HG02885 (cell line): ENCODE measurements around the gene ULK3.
"Not testable (repeated sequence)": the region's sequence is repeated elsewhere in the genome, so short reads cannot be mapped to it uniquely, and the experiment has no call there.

ENCODE experiments used
- ATAC-seq: cut with Tn5 transposase; IDR thresholded peaks from one replicate; pipeline ENCODE4 v1.9.1; 2021; ENCODE audit warnings: mild to moderate bottlenecking; ENCODE audit not compliant: unreplicated experiment, poor library complexity

Gene ULK3

GRCh38 chr15:74842581-74843444, at the start of gene ULK3:
ULK3 (minus strand) TSS chr15:74843156; CDS start chr15:74843105, 51 bp downstream.
- peak; percentile 85 for ATAC-seq

- ATAC-seq, result no peak
Measured at GRCh38 chr15:74892313-74892712, 49.4 kb upstream of the ULK3 start.

- no peak for ATAC-seq
Measured at GRCh38 chr15:74891469-74891868, 48.5 kb upstream of the ULK3 start.

GRCh38 chr15:74890665-74890960, 47.7 kb upstream of the ULK3 start:
- ATAC-seq, result no peak

- ATAC-seq, result peak; percentile 96
Measured at GRCh38 chr15:74889883-74890664, 47.1 kb upstream of the ULK3 start, which contains the start of gene MPI. MPI (plus strand) TSS chr15:74890042; CDS start chr15:74890074, 32 bp downstream.

- ATAC-seq, result peak; percentile 5
Measured at GRCh38 chr15:74889390-74889882, 46.5 kb upstream of the ULK3 start.

GRCh38 chr15:74888716-74889115, 45.8 kb upstream of the ULK3 start:
- ATAC-seq, result no peak

- ATAC-seq, result not testable (repeated sequence)
Measured at GRCh38 chr15:74887537-74888193, 44.7 kb upstream of the ULK3 start.

- no peak for ATAC-seq
Measured at GRCh38 chr15:74885461-74885860, 42.5 kb upstream of the ULK3 start.

- ATAC-seq, result no peak
Measured at GRCh38 chr15:74884428-74885223, 41.7 kb upstream of the ULK3 start.

- no peak for ATAC-seq
Measured at GRCh38 chr15:74882528-74882927, 39.6 kb upstream of the ULK3 start.

- no peak for ATAC-seq
Measured at GRCh38 chr15:74878273-74878672, 35.3 kb upstream of the ULK3 start.

- ATAC-seq, result no peak
Measured at GRCh38 chr15:74873756-74874424, 30.9 kb upstream of the ULK3 start.

- ATAC-seq, result peak; percentile 80
Measured at GRCh38 chr15:74873036-74873755, 30.2 kb upstream of the ULK3 start, which contains the start of gene SCAMP2. SCAMP2 (minus strand) TSS chr15:74873365; CDS start chr15:74873255, 110 bp downstream.

- ATAC-seq, result no peak
Measured at GRCh38 chr15:74872702-74873035, 29.7 kb upstream of the ULK3 start.

- peak; percentile 4 for ATAC-seq
Measured at GRCh38 chr15:74870436-74871215, 27.7 kb upstream of the ULK3 start.

GRCh38 chr15:74869726-74870407, 26.9 kb upstream of the ULK3 start:
- ATAC-seq, result peak; percentile 56

- ATAC-seq, result peak; percentile 1
Measured at GRCh38 chr15:74869372-74869725, 26.4 kb upstream of the ULK3 start.
